PC-3 (cell line): Measurements from ENCODE around the gene PATL2. TPM values are rescaled to one million over a fixed set of nuclear protein-coding genes. Genes with fewer than 3 reads are reported as not detected.
"Not testable (repeated sequence)": the region's sequence is repeated elsewhere in the genome, so short reads cannot be mapped to it uniquely, and the experiment has no call there.

ENCODE experiments used
- ATAC-seq: fragments of 200-7000 bp; cut with Tn5 transposase; 2 replicates; pipeline ENCODE4 v1.9.1; 2020; ENCODE audit warnings: mild to moderate bottlenecking, moderate library complexity
- BruUV-seq: library from RNA; stranded (reverse); fragments of 400-500 nt; replicated peaks from 2 replicates; lab custom pipeline; 2021; lab: Mats Ljungman, UMichigan
- CTCF ChIA-PET: fragments of 300-600 bp; sonication (Branson Sonifier 250); formaldehyde crosslinking; loops from one replicate; lab custom pipeline; 2022; ENCODE audit warnings: antibody characterized with exemption; lab: Charles Lee
- POLR2A ChIA-PET: fragments of 300-600 bp; sonication (Branson Sonifier 250); formaldehyde crosslinking; loops from one replicate; lab custom pipeline; 2022; ENCODE audit warnings: antibody characterized with exemption; ENCODE audit not compliant: unreplicated experiment; lab: Charles Lee
- DNase-seq: peaks from one replicate; pipeline ENCODE4 v3.0.0-alpha.2; 2015
- H2AFZ ChIP-seq: fragments of 300-600 bp; sonication (generic); 2 replicates; pipeline ENCODE4 v1.6.0; 2016; ENCODE audit warnings: antibody characterized with exemption, low read length
- H3F3A ChIP-seq: fragments of 300-600 bp; sonication (generic); one replicate; pipeline ENCODE4 v1.6.0; 2017; ENCODE audit warnings: antibody characterized with exemption, low read length, control low read depth, mild to moderate bottlenecking; ENCODE audit not compliant: unreplicated experiment
- H3K27ac ChIP-seq: fragments of 300-600 bp; sonication (generic); 2 replicates; pipeline ENCODE4 v1.5.1; 2016; ENCODE audit warnings: mild to moderate bottlenecking, low read length
- H3K27me3 ChIP-seq: fragments of 300-600 bp; sonication (generic); 2 replicates; pipeline ENCODE4 v1.6.1; 2016; ENCODE audit warnings: low read length, mixed read lengths
- H3K36me3 ChIP-seq: fragments of 300-600 bp; sonication (generic); 2 replicates; pipeline ENCODE4 v1.6.1; 2016; ENCODE audit warnings: low read depth, mixed run types, low read length, mixed read lengths
- H3K4me1 ChIP-seq: fragments of 300-600 bp; sonication (generic); 2 replicates; pipeline ENCODE4 v1.5.1; 2016; ENCODE audit warnings: low read length; ENCODE audit not compliant: insufficient read depth
- H3K4me2 ChIP-seq: fragments of 300-600 bp; sonication (generic); 2 replicates; pipeline ENCODE4 v1.6.0; 2016; ENCODE audit warnings: low read length
- H3K4me3 ChIP-seq: fragments of 300-600 bp; sonication (generic); 2 replicates; pipeline ENCODE4 v1.5.1; 2016; ENCODE audit warnings: mild to moderate bottlenecking, low read length, mixed read lengths
- H3K79me2 ChIP-seq: fragments of 300-600 bp; sonication (generic); 2 replicates; pipeline ENCODE4 v1.6.1; 2017; ENCODE audit warnings: low read length, mixed read lengths
- H3K9ac ChIP-seq: fragments of 300-600 bp; sonication (generic); 2 replicates; pipeline ENCODE4 v1.6.0; 2016; ENCODE audit warnings: mild to moderate bottlenecking, low read length
- H3K9me2 ChIP-seq: fragments of 300-600 bp; sonication (generic); replicated peaks from 2 replicates; pipeline ENCODE4 v1.6.1; 2016; ENCODE audit warnings: mixed run types, low read length, mixed read lengths
- H3K9me3 ChIP-seq: fragments of 300-600 bp; sonication (generic); 2 replicates; pipeline ENCODE4 v1.6.1; 2016; ENCODE audit warnings: low read length, mixed read lengths
- H4K20me1 ChIP-seq: fragments of 300-600 bp; sonication (generic); 2 replicates; pipeline ENCODE4 v1.6.1; 2016; ENCODE audit warnings: low read length, mixed read lengths
- EZH2 ChIP-seq: fragments of 300-600 bp; sonication (generic); IDR thresholded peaks from one replicate; pipeline ENCODE4 v1.6.1; 2017; ENCODE audit warnings: antibody characterized with exemption, mild to moderate bottlenecking, low read length; ENCODE audit not compliant: unreplicated experiment
- EZH2phosphoT487 ChIP-seq: fragments of 300-600 bp; sonication (generic); IDR thresholded peaks from 2 replicates; pipeline ENCODE4 v1.6.1; 2018; ENCODE audit warnings: mild to moderate bottlenecking, antibody characterized with exemption, low read length, borderline replicate concordance
- intact Hi-C: fragments of 100-400 bp; cut with micrococcal nuclease; formaldehyde crosslinking; loops from 2 replicates; pipeline ENCODE4 v1.9.0; 2023
- total RNA-seq: library from RNA; depleted of rRNA; stranded (reverse); fragments of >200 nt; gene quantifications from 2 replicates; pipeline ENCODE4 v1.2.3, GENCODE V29; 2014
- TF ChIP-seq, protein P1 (sequence below): fragments of 300-600 bp; sonication (generic); conservative IDR thresholded peaks from 2 replicates; pipeline ENCODE4 v1.5.1; 2017; ENCODE audit warnings: antibody characterized with exemption, low read depth, mild to moderate bottlenecking, low read length

Gene PATL2
- total RNA-seq, 1 experiment from 2014 or later: 0.15 TPM

DNA sequence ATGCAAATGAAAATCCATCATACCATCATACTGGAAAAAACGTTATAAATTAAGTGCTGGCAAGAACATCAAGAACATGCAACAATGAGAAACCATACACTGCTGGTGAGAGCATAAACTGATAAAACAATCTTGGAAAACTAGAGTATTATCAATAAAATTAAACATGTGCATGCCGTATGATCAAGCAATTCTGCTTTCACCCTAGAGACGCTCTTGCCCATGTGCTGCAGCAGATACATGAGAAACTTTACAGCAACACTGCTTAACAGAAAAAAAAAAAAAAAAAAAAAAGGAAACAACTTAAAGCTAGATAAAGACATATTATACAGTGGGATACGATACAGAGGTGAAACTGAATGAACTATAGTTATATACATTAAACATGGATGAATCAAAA is 69.5 kb downstream of the PATL2 start:
- H3K9me2 ChIP-seq: no peaks in the 10 kb centered on the region
- no peak for ATAC-seq
- ChIA-PET POLR2A (no interaction called here), CTCF (interaction anchor here (0.6 kb wide), 1 partner anchor 94 kb away, joined by 3 read pairs; no protein-coding TSS in a partner anchor)
- no peak overlapping the region for H3K4me2 ChIP-seq
- H3K9ac ChIP-seq: no peak overlapping the region
- no peaks in the 10 kb centered on the region for H3K27me3 ChIP-seq
- BruUV-seq: no TSS peak
- intact Hi-C loops: loop anchor here (5.0 kb wide), 1 partner anchor 59 kb away; no protein-coding TSS in a partner anchor
- no peak overlapping the region for H3K4me3 ChIP-seq
- H3K4me1 ChIP-seq: no peaks in the 10 kb centered on the region
- H3K36me3 ChIP-seq: peaks cover 14% of the 10 kb centered on the region
- H4K20me1 ChIP-seq: no peaks in the 10 kb centered on the region
- TF ChIP-seq EZH2 (no peak), EZH2phosphoT487 (no peak)
- TF ChIP-seq, protein P1, sequence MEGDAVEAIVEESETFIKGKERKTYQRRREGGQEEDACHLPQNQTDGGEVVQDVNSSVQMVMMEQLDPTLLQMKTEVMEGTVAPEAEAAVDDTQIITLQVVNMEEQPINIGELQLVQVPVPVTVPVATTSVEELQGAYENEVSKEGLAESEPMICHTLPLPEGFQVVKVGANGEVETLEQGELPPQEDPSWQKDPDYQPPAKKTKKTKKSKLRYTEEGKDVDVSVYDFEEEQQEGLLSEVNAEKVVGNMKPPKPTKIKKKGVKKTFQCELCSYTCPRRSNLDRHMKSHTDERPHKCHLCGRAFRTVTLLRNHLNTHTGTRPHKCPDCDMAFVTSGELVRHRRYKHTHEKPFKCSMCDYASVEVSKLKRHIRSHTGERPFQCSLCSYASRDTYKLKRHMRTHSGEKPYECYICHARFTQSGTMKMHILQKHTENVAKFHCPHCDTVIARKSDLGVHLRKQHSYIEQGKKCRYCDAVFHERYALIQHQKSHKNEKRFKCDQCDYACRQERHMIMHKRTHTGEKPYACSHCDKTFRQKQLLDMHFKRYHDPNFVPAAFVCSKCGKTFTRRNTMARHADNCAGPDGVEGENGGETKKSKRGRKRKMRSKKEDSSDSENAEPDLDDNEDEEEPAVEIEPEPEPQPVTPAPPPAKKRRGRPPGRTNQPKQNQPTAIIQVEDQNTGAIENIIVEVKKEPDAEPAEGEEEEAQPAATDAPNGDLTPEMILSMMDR: no peak
- DNase-seq: no peak
- no peak overlapping the region for H3K27ac ChIP-seq
- H3F3A ChIP-seq: no peaks in the 10 kb centered on the region
- peaks cover 18% of the 10 kb centered on the region for H3K79me2 ChIP-seq
- H3K9me3 ChIP-seq: no peaks in the 10 kb centered on the region
- H2AFZ ChIP-seq: no peak overlapping the region

- no peak overlapping the region for H3K9ac ChIP-seq
- no peaks in the 10 kb centered on the region for H3K79me2 ChIP-seq
- ChIA-PET CTCF (no interaction called here), POLR2A (no interaction called here)
- no peaks in the 10 kb centered on the region for H3K27me3 ChIP-seq
- no peaks in the 10 kb centered on the region for H3K9me2 ChIP-seq
- 0 out of 2 replicates have a peak, but pooled peaks cover 6% of the 10 kb centered on the region for H4K20me1 ChIP-seq
- H3F3A ChIP-seq: peaks cover 6% of the 10 kb centered on the region
- H2AFZ ChIP-seq: no peak overlapping the region
- no peaks in the 10 kb centered on the region for H3K9me3 ChIP-seq
- peaks cover 15% of the 10 kb centered on the region for H3K4me1 ChIP-seq
- no peak overlapping the region for H3K4me2 ChIP-seq
- no peak for TF ChIP-seq EZH2
- peaks cover 10% of the 10 kb centered on the region; the same call in 1 of the 2 replicates for H3K36me3 ChIP-seq
- BruUV-seq: no TSS peak
- H3K27ac ChIP-seq: no peak overlapping the region
- no peak for DNase-seq
- ATAC-seq: no peak
- intact Hi-C loops: no loop called here
- H3K4me3 ChIP-seq: no peak overlapping the region
Measured at GRCh38 chr15:44636976-44637375, 74.1 kb downstream of the PATL2 start.

- TF ChIP-seq EZH2phosphoT487 (no peak), EZH2 (no peak)
- TF ChIP-seq, protein P1: no peak
- intact Hi-C loops: no loop called here
- CTCF ChIA-PET: no interaction called here
- POLR2A ChIA-PET: interaction anchor here (0.6 kb wide), 2 partner anchors 97 to 1244 kb away, joined by 7 to 8 read pairs; partner anchors contain the start of gene EIF3J
- H3K79me2 ChIP-seq: no peaks in the 10 kb centered on the region
- no peak overlapping the region for H3K9ac ChIP-seq
- no TSS peak for BruUV-seq
- peak; percentile 46 for ATAC-seq
- H3K4me2 ChIP-seq: peak overlapping the region; percentile 31; the same call in 1 of the 2 replicates
- no peak overlapping the region for H3K4me3 ChIP-seq
- H3K4me1 ChIP-seq: peaks cover 15% of the 10 kb centered on the region
- peaks cover 6% of the 10 kb centered on the region for H3F3A ChIP-seq
- no peaks in the 10 kb centered on the region for H3K27me3 ChIP-seq
- peak; percentile 26 for DNase-seq
- H2AFZ ChIP-seq: no peak overlapping the region
- no peaks in the 10 kb centered on the region for H3K9me3 ChIP-seq
- peak overlapping the region; percentile 67 for H3K27ac ChIP-seq
- no peaks in the 10 kb centered on the region for H3K9me2 ChIP-seq
- 0 out of 2 replicates have a peak, but pooled peaks cover 6% of the 10 kb centered on the region for H4K20me1 ChIP-seq
- H3K36me3 ChIP-seq: peaks cover 23% of the 10 kb centered on the region; the same call in 1 of the 2 replicates
Measured at GRCh38 chr15:44633603-44634002, 77.5 kb downstream of the PATL2 start.

- H3K27me3 ChIP-seq, H4K20me1 ChIP-seq, BruUV-seq, H3K27ac ChIP-seq, H2AFZ ChIP-seq, H3K9me2 ChIP-seq, H3K4me2 ChIP-seq, POLR2A ChIA-PET, ATAC-seq, H3K4me3 ChIP-seq, H3K9me3 ChIP-seq, H3F3A ChIP-seq, H3K4me1 ChIP-seq, intact Hi-C loops, DNase-seq, CTCF ChIA-PET, H3K9ac ChIP-seq, H3K79me2 ChIP-seq: not testable (repeated sequence)
- peaks cover 20% of the 10 kb centered on the region; the same call in 1 of the 2 replicates for H3K36me3 ChIP-seq
Measured at GRCh38 chr15:44625286-44625685, 85.8 kb downstream of the PATL2 start.
